Ecto neural progenitor cell (in vitro differentiated cells): ENCODE data around the gene VPS45.
"Not testable (repeated sequence)": the region's sequence is repeated elsewhere in the genome, so short reads cannot be mapped to it uniquely, and the experiment has no call there.

Experiments used
- DNase-seq: peaks from one replicate; pipeline ENCODE4 v3.0.0-alpha.2; 2018; ENCODE audit warnings: low spot score

The VPS45 gene

DNA sequence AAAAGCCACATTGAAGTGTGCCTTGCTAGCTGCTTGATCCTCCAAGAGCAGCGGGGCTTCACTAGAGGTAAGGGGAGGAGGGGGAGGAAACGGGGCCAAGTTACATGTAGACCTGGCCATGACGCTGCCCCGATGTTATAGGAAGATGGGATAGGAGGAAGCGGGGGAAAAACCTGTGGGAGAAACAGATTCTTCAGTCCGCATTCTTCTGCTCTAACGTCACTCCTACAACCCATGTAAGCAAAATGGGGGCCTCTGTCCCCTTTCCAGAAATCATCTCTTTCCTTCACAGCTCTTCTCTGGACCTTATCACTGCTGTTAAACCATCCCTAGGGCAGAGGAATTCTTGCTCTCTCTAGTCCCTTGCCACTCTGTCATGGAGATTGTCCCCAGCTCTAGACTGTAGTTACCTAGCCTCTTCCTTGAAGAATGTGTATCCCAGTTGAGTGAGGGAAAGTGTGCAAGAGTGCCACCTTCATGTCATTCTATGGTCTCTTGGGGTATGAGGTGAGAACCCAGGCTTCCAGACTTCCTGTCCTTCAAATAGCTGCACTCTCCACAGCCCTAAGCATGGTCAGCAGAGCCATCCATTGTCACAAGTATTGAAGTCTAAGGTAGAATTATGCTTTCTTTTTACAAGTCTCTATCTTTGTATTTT is 93.5 kb downstream of the VPS45 start:
- DNase-seq: no peak

DNA sequence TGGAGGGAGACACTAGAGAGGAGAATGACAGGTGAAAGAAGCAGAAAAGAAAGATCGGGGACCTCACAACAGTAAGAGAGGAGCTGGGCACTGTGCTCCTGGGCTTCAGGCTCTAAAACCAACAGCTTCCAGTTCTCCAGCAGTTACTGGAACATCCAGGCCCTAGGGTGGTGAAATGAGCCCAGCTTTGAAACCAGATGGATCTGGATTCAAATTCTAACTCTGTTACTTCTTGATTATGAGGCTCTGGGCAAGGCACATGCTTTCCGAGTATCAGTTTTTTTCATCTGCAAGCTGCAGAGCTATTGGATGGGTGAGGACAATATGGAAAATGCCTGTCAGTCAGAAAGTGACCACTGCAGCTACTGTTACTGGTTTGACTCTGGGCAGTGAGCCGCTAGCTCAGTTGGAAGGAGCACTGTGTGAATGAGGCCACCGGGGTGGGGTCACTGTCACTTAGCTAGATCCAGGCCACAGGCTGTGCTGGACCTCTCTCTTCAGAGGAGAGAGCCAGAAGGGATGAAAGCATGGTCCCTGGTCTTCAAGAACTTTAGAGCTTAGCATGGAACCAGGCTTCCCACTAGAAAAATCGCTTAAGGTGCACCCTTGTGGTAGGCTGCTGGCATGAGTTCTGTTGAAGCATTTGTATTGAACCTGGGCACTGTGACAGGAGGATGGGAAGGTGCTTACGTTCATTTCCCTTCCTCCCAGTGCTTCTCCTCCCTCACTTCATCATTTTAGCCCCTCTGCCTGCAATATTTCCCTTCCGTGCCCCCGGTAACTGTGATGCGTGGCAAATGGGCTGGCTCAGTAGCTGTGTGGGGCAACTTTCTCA is 94.4 kb downstream of the VPS45 start:
- no peak for DNase-seq

DNA sequence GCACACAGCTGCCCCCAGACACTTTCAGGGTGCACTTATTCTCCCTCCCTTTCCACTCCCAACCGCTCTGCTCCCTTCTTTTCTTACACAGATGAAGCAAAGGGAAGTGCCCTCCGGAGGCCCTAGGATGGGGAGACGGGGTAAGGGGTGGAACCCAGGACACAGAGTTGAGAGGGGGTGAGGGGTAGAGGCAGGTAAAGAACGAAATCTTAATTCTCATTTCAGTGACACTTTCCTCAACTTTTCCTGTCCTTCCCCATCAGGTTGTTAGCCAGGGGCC is 94.9 kb downstream of the VPS45 start:
- no peak for DNase-seq

DNA sequence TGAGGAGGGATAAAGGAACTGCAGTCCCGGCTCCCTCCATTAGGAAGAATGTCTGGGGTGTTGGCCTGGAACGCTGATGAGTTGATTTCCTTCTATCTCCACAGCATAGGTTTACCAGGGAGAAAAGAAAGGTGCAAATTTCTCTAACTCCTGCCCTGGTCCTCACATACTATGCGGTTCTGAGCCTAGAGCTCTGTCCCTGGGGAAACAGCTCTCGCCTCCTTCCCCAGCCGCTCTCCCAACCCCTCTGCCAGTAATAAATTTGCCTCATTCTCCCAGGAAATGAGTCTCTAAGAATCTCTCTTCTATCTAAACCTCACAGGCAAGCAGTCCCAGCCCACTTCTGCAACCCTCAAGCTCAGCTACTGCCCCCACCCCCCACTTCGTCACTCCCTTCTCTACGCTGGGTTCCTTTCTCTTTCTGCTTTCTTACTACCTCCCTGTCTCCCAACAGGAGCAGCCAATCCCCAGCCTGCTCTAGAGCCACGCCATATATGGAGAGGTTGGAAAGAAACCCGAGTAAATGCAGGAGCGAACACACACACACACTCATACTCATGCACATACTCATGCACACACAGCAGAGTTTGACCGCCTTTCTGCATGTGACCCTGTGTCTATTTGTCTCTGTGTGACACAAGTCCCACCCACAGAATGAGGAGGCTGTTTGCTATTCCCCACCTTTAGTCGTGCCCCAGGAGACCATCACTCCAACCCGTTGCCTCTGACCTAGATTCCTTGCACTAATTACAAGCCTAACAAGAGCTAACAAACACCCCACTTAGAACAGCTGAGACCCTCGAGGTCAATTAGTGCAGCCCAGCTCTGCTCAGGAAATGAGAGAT is 95.5 kb downstream of the VPS45 start:
- DNase-seq: peak; percentile 85

DNA sequence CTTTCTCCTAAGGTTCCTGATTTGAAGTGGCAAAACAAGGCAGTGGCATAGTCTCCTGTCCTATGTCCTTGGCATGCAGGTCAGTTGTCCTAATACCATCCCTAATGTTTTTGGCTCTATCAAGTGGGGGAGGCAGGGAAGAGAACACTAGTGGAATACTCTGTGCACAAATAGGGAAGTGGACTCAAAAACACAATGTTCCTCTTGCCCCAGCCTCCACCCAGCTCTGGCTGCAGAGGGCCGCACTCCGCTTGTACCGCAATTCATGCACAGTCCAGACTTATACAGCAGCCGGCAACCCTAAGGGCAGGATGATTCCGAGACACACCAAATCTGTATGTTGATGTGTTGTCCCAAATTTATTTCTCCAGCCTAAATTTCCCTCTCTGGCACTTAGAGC is 96.6 kb downstream of the VPS45 start:
- no peak for DNase-seq

DNA sequence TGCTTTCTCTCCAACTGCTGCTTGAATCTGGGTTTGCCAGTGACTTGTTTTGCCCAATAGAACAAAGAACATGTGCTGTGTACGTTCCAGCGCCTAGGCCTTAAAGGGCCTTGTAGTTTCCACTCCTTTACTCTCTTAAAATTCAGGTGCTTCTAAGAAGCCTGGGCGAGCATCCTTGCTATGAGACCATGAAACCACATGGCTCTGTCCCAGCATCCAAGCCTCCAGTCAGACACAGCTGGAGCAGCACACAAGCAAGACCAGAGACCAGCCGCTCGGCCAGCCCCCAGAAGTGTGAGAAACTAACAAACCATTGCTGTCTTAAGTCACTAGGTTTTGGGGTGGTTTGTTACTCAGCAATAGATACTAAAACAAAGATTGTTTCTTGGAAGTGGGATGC is 97.2 kb downstream of the VPS45 start:
- DNase-seq: no peak

DNA sequence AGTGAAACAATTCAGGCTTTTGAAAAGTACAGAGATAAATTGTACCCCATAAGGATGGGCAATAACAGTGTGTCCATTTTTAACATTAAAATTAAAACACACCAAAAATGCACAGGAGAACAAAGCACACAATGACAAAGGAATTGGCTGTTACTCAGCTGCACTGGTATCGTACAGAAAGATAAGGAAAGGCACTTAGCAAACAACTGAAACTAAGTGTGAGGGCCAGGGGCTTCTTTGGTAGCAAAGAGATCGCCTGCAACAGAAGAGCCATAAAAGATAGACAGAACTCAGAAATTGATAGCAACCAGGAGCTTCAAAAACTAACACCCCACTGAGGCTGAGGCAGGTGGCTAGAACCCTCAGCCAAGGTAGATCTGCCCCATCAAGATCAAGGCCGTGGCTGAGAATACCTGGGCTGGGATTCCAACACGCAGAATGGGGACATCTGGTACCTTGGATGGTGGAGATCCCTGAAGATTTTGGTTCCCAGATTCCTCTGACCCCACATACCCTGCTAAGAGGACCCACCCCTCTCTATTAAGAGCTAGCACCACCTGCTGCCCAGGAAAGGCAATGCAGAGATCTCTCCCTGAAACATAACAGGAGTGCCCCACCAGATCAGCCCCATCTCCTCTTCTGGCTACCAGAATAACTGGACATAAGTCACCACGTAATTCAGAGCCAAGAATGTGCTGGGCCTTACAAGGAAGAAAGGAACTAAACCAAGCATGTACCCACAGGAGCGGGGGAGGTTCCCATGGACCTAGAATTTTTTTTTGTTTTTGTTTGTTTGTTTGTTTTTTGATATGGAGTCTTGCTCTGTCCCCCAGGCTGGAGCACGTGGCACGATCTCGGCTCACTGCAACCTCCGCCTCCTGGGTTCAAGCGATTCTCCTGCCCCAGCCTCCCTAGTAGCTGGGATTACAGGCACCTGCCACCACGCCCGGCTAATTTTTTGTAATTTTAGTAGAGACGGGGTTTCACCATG is 98.3 kb downstream of the VPS45 start:
- DNase-seq: peak; percentile 74

DNA sequence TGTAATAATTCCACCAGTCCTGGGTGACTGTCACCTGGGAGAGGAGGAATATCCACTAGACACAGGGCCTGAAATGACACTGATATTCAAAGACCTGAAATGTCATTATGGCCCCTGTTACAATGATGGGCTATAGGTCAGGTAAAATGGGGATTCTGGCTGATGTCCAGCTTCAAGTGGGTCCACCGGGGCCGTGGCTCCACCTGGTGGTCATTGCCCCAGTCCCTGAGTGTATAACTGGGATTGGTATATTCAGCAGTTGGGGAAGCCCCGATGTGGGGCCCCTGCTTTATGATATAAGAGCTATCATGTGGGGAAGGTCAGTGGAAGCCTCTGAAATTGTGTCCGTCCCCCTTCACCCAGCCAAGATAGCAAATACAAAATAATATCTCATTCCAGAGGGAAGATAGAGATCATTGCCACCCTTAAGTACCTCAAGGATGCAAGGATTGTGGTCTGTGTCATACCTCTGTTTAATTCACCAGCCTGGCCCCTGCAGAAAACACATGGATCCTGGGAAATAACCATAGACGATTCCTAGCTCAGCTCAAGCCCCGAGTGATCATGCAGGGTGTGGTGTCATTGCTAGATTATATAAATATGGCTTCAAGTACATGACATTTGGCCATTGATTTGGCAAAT is 101.5 kb downstream of the VPS45 start:
- DNase-seq: peak; percentile 79

DNA sequence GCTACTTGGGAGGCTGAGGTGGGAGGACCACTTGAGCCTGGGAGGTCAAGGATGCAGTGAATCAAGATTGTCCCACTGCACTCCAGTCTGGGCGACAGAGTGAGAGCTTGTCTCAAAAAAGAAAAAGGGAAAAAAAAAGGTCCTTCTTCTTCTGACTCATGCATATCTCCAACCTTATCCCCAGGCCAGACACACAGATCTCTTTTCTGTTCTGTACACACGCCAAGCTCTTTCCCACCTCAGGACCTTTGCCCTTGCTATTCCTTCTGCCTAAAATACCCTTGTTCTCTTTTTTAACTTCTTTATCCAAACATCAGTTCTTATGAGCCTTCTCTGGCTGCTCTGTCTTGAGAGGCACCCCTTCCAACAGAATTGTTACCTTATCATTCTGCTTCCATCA is 104.2 kb downstream of the VPS45 start:
- no peak for DNase-seq

DNA sequence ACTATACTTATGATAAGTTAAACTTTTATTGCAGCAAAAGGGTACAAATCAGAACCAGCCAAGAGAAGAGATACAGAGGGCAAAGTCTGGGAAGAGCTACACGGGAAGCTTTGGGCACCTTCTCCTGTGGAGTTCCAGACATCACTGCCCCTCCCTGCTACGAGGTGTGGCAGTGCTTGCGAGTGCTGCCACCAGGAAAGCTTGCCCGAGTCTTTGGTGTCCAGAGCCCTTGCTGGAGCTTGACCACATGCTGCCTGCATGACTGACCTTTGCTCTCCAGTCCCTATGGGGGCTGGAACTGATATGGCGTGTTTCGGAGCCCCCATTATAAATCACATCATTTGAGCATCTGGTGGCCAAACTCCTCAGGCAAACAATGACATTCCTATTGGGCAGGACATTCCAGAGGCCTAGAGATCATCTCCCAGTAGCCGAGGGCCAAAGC is 105.6 kb downstream of the VPS45 start:
- no peak for DNase-seq

DNA sequence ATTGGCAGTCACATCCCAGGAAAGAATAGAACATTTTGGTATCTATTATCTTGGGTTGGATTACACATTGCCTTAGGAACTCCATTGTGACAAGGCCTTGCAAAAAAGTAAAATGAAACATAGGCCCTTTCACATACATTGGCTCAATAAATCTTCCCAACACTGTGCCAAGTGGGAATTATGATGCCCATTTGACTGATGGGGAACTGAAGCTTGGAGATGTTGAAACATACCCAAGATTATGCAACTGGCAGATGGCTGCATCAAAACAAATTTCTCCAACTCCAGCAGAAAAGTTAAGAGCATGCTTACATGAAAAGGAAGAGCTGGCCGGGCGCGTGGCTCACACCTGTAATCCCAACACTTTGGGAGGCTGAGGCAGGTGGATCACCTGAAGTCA is 109.0 kb downstream of the VPS45 start:
- no peak for DNase-seq

DNA sequence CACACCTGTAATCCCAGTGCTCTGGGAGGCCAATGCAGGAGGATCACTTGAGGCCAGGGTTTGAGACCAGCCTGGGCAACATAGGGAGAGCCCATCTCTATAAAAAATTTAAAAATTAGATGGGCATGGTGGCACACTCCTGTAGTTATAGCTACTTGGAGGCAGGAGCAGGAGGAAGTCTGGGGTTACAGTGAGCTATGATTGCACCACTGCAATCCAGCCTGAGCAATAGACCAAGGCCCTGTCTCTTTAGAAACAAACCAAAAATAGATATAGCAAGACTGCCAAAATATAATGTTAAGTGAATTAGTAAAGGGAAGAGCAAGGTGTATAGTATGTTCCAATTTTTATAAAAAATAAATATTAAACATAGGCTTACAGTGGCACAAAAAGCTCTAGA is 111.0 kb downstream of the VPS45 start:
- no peak for DNase-seq

DNA sequence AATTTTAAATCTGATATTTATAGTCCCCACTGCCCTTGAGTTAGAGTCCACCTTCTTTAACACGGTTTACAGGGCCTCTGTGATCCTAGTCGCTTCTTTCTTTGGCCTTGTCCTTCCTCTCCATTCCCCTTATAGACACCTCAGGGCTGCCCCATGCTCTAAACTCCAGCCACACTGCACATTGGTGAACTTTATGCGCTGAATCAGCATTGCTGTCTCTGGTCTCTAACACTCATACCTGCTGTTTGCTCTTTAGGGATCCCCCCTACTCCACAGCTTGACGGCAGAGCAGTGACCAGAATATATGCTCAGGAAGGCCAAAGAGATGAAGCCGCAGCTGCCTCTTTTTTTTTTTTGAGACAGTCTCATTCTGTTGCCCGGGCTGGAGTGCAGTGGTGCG is 112.3 kb downstream of the VPS45 start:
- DNase-seq: no peak

DNA sequence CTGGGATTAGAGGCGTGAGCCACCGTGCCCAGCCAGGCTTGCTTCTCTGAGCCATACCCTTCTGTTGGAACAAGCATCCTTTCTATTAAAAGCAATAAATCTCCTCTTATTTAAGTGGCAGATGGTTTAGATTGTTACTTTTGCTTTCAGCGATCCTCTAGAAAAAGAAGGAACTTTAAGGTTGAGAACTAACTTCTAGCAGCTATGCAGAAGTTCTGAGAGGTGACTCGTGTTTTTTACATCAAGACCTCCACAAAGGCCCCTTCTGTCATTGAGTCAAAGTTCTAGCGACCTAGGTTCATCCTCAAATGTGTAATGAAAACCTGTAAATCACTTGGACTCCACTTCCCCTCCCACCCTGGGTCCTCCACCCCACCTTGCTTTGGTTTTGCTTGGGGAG is 112.9 kb downstream of the VPS45 start:
- DNase-seq: no peak

DNA sequence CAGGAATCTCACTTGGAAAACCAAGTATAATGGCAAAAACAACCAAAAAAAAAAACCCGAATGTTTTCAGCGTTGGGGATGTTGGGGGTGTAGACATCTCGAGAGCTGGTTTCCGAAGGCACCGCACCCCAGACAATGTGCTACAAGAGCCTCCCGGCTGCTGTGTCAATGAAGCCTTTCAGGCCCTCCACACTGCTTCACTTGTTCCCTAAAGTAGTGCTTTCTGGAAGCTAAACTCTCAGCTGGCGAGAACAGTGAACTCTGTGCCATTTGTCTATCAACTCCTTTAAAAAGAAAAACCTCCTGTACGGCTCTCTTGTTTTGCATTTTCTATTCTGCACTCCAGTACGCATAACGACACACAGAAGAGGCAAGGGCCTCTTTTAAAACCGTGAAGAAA is 114.7 kb downstream of the VPS45 start:
- DNase-seq: no peak

DNA sequence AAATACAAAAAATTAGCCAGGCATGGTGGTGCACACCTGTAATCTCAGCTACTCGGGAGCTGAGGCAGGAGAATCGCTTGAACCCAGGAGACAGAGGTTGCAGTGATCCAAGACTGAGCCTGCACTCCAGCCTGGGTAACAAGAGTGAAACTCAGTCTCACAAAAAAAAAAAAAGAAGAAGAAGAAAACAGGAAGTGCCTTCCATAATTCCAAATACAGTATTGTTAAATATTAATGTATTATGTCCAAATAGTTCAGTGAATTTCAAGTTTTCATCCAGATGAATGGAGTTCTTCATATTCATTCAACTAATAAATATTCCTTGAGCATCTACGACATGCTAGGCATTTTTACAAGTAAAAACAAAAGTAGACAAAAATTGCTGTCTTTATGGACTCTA is 115.5 kb downstream of the VPS45 start:
- no peak for DNase-seq

DNA sequence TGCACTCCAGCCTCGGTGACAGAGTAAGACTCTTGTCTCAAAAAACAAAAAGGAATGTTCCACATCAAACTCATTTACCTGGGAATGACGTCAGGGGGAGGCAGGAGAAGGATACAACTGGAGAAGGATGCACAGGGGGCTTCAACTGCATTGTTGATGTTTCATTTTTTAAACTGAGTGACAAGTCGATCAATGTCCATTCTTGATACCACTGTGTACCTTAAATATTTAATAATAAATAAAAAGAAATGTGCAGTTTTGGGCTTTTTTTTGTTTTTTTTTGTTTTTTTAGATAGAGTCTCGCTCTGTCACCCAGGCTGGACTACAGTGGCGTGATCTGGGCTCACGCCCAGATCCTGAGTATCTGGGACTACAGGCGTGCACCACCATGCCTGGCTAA is 117.9 kb downstream of the VPS45 start:
- no peak for DNase-seq

DNA sequence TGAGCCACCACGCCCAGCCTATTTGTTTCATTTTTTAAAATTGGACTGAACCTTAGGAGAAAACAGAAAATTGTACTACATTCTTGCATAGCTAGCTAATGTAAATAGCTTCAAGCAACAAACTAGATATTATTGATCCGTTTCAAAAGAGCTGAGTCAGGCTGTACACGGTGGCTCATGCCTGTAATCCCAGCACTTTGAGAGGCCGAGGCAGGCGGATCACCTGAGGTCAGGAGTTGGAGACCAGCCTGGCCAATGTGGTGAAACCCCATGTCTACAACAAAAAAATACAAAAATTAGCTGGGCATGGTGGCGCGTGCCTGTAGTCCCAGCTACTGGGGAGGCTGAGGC is 118.8 kb downstream of the VPS45 start:
- DNase-seq: not testable (repeated sequence)

DNA sequence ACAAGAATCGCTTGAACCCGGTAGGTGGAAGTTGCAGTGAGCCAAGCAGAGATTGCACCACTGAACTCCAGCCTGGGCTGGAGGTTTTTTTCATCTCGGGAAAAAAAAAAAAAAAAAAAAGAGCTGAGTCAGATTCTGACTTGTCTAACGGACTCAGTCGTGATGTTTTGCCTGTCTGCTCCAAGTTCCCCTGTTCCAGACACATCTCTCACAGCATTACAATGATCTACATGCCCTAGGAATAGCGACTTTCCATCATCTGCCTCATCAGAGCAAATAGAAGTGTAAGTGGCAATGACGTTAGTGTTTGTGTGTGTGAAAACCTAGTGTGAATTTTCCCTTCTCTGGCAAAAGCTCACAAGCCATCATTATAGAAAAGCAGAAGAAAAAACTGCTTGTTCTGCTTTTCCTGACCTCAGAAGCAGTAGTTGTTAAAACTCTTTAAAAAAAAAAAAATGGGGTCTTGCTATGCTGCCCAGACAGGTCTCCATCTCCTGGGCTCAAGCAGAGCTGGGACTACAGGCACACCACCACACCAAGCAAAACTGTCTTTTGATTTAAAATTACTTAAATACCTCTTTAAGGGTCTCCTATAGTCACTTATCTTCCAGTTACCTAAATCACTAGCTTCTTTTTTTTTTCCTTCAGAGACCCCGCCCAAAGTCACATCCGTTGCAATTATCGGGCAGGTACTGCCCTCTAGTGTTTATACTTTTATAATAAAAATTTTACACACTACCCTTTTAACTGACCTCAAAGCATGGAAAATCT is 119.4 kb downstream of the VPS45 start:
- no peak for DNase-seq

DNA sequence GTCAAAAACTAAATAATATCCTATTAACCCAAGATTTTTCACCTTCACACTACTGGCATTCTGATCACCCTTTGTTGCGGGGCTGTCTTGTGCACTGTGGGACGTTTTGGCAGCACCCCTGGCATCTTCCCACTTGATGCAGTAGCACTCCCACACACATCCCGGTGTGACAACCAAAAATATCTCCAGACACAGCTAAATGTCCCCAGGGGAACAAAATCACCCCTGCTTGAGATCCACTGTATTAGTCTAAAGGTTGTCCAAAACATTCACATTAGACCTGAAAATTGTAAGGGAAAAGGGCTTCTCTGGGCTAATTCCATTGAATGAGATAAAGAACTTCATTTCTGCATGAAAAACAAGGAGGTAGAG is 120.0 kb downstream of the VPS45 start:
- no peak for DNase-seq

DNA sequence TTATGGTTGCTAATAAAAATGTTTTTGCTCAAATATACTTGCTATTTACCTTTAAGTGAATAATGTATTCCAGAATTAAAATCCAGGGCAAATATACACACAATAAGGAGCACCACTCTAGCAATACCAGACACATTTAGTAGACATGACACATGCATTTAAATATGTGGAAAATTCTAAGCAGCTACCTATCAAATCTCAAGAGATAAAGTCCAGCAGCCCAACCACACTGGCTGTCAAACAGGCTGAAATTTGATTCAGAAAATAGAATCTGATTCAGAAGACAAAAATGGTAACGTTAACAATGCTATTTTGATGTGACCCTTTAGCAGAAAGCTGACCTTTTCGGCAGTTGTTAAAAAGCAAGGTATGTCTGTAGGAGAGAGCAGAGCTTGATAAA is 124.4 kb downstream of the VPS45 start:
- no peak for DNase-seq
